Thoracic aorta (tissue), 2 donors: Measurements from ENCODE around the gene RABL6. TPM values are rescaled to one million over a fixed set of nuclear protein-coding genes. Genes with fewer than 3 reads are reported as not detected.
A peak's percentile ranks its signal among the peaks of the same experiment; 100 is the strongest.
"Not testable (repeated sequence)": the region's sequence is repeated elsewhere in the genome, so short reads cannot be mapped to it uniquely, and the experiment has no call there.

Experiments
- ATAC-seq: fragments of 150-250 bp; one replicate; pipeline ENCODE4 v1.8.0; 2017; ENCODE audit warnings: low read depth; ENCODE audit not compliant: insufficient number of reproducible peaks, low FRiP score
- DNase-seq: peaks from one replicate; pipeline ENCODE4 v3.0.0-alpha.2; 2020; ENCODE audit warnings: low spot score
- H3K27ac ChIP-seq, 2 donors: fragments of 200-600 bp; sonication (generic); 1 replicate in 1 of 2; 2 replicates in 1 of 2; pipeline ENCODE4 v1.5.1; 2016; ENCODE audit warnings: mild to moderate bottlenecking in 2 of 2, moderate library complexity in 2 of 2
- H3K27me3 ChIP-seq: fragments of 200-600 bp; sonication (generic); replicated peaks from 2 replicates; pipeline ENCODE4 v1.6.0; 2016; ENCODE audit warnings: mild to moderate bottlenecking; ENCODE audit not compliant: insufficient read depth
- H3K36me3 ChIP-seq: fragments of 200-600 bp; sonication (generic); one replicate; pipeline ENCODE4 v1.5.1; 2016
- H3K4me1 ChIP-seq, 2 donors: fragments of 200-600 bp; sonication (generic); 1 replicate in 1 of 2; 2 replicates in 1 of 2; pipeline versions ENCODE4 v1.5.1 to v1.6.0; 2016; ENCODE audit warnings: low read depth in 2 of 2, mild to moderate bottlenecking in 1 of 2; ENCODE audit not compliant: control insufficient read depth in 1 of 2
- H3K4me3 ChIP-seq: fragments of 200-600 bp; sonication (generic); 2 replicates; pipeline ENCODE4 v1.5.1; 2016; ENCODE audit warnings: mild to moderate bottlenecking
- H3K9me3 ChIP-seq: fragments of 200-600 bp; sonication (generic); 2 replicates; pipeline ENCODE4 v1.5.1; 2016
- CTCF ChIP-seq: fragments of 200-600 bp; sonication (generic); IDR thresholded peaks from one replicate; pipeline ENCODE4 v1.5.1; 2019; ENCODE audit warnings: antibody characterized with exemption
- total RNA-seq, 2 donors: library from RNA; depleted of rRNA; stranded (reverse); fragments of >200 nt; gene quantifications; one replicate each; pipeline versions ENCODE4 v1.1.0 to v1.2.3, GENCODE V29; 2016

RABL6 gene
- total RNA-seq, 2 donors from 2014 or later, result 61.7 to 86.2 TPM

GRCh38 chr9:136843801-136844740 lies 36.3 kb downstream of the RABL6 start:
- not testable (repeated sequence) for H3K27me3 ChIP-seq, H3K27ac ChIP-seq, DNase-seq, ATAC-seq, H3K9me3 ChIP-seq, H3K36me3 ChIP-seq
- Histone ChIP-seq H3K4me3 (peak overlapping the region; percentile 39), H3K4me1 (peaks cover 11 to 52% of the 10 kb centered on the region in 2 donors)
- peak; percentile 75 for TF ChIP-seq CTCF

- DNase-seq (no peak), ATAC-seq (no peak)
- H3K27ac ChIP-seq, result no peak overlapping the region
- no peak for TF ChIP-seq CTCF
- H3K4me3 ChIP-seq, result no peak overlapping the region
- H3K27me3 ChIP-seq, result peaks cover 7% of the 10 kb centered on the region
- no peaks in the 10 kb centered on the region for H3K9me3 ChIP-seq
- H3K4me1 ChIP-seq, result peaks cover 14 to 56% of the 10 kb centered on the region in 2 donors
- H3K36me3 ChIP-seq, result no peaks in the 10 kb centered on the region
These were observed 37.2 kb downstream of the RABL6 start for GRCh38 chr9:136844761-136845464.

GRCh38 chr9:136845465-136846260 lies 37.9 kb downstream of the RABL6 start:
- peaks cover 7% of the 10 kb centered on the region for H3K27me3 ChIP-seq
- H3K36me3 ChIP-seq, result no peaks in the 10 kb centered on the region
- ATAC-seq, result no peak
- H3K9me3 ChIP-seq, result no peaks in the 10 kb centered on the region
- DNase-seq, result no peak
- no peak overlapping the region for H3K27ac ChIP-seq
- H3K4me1 ChIP-seq, result peaks cover 17 to 63% of the 10 kb centered on the region in 2 donors
- H3K4me3 ChIP-seq, result no peak overlapping the region
- TF ChIP-seq CTCF, result no peak

GRCh38 chr9:136846376-136847087 lies 38.8 kb downstream of the RABL6 start:
- ATAC-seq (no peak), DNase-seq (no peak)
- H3K36me3 ChIP-seq, result no peaks in the 10 kb centered on the region
- no peak for TF ChIP-seq CTCF
- H3K9me3 ChIP-seq, result no peaks in the 10 kb centered on the region
- H3K27me3 ChIP-seq, result peaks cover 7% of the 10 kb centered on the region
- peak overlapping the region; percentile 99 for H3K4me3 ChIP-seq
- H3K27ac ChIP-seq, result no peak overlapping the region
- H3K4me1 ChIP-seq, result peaks cover 17 to 63% of the 10 kb centered on the region in 2 donors
